ENCODE data around the gene C8A.

The C8A gene

GRCh38 chr1:56873213-56873612 is 18.6 kb downstream of the C8A start:
- no peak for DNase-seq (ENCODE audit: insufficient read length, low spot score)
- TF ChIP-seq SPI1 (IDR thresholded peaks at IDR 0.05; ENCODE audit: low read depth, low read length) (peak; percentile 53), POU2F2 (IDR thresholded peaks at IDR 0.05; ENCODE audit: low read depth, low read length) (no peak), TAF1 (IDR thresholded peaks at IDR 0.05; ENCODE audit: low read depth, low read length) (no peak), POLR2AphosphoS5 (IDR thresholded peaks at IDR 0.05; ENCODE audit: low read depth, low read length) (no peak), PAX5 (IDR thresholded peaks at IDR 0.05; ENCODE audit: insufficient read depth, low read length, severe bottlenecking) (no peak)
- no peak for FAIRE-seq

- TF ChIP-seq TAF1 (IDR thresholded peaks at IDR 0.05; ENCODE audit: low read depth, low read length) (no peak), POU2F2 (IDR thresholded peaks at IDR 0.05; ENCODE audit: low read depth, low read length) (no peak), POLR2A (IDR thresholded peaks at IDR 0.05; ENCODE audit: low read depth, low read length) (no peak), POLR2AphosphoS5 (IDR thresholded peaks at IDR 0.05; ENCODE audit: low read depth, low read length) (no peak), SPI1 (IDR thresholded peaks at IDR 0.05; ENCODE audit: low read depth, low read length) (no peak), PAX5 (IDR thresholded peaks at IDR 0.05; ENCODE audit: insufficient read depth, low read length, severe bottlenecking) (no peak)
- FAIRE-seq, result no peak
- no peak for DNase-seq (ENCODE audit: insufficient read length, low spot score)
These were observed 20.1 kb downstream of the C8A start for GRCh38 chr1:56874689-56875088.

GRCh38 chr1:56877973-56878372 is 23.4 kb downstream of the C8A start:
- no peak for DNase-seq (ENCODE audit: insufficient read length, low spot score)
- FAIRE-seq, result no peak
- TF ChIP-seq POLR2A (IDR thresholded peaks at IDR 0.05; ENCODE audit: low read depth, low read length) (no peak), SPI1 (IDR thresholded peaks at IDR 0.05; ENCODE audit: low read depth, low read length) (no peak), PAX5 (IDR thresholded peaks at IDR 0.05; ENCODE audit: insufficient read depth, low read length, severe bottlenecking) (no peak), POLR2AphosphoS5 (IDR thresholded peaks at IDR 0.05; ENCODE audit: low read depth, low read length) (no peak), POU2F2 (IDR thresholded peaks at IDR 0.05; ENCODE audit: low read depth, low read length) (no peak), TAF1 (IDR thresholded peaks at IDR 0.05; ENCODE audit: low read depth, low read length) (no peak)

- no peak for TF ChIP-seq SPI1 (IDR thresholded peaks at IDR 0.05; ENCODE audit: low read depth, low read length)
- TF ChIP-seq POLR2AphosphoS5 (IDR thresholded peaks at IDR 0.05; ENCODE audit: low read depth, low read length), result no peak
- TF ChIP-seq TAF1 (IDR thresholded peaks at IDR 0.05; ENCODE audit: low read depth, low read length), result no peak
- no peak for TF ChIP-seq POLR2A (IDR thresholded peaks at IDR 0.05; ENCODE audit: low read depth, low read length)
- TF ChIP-seq PAX5 (IDR thresholded peaks at IDR 0.05; ENCODE audit: insufficient read depth, low read length, severe bottlenecking), result no peak
- TF ChIP-seq POU2F2 (IDR thresholded peaks at IDR 0.05; ENCODE audit: low read depth, low read length), result no peak
- FAIRE-seq (no peak), DNase-seq (ENCODE audit: insufficient read length, low spot score) (no peak)
These were observed 26.2 kb downstream of the C8A start for GRCh38 chr1:56880774-56881173.

GRCh38 chr1:56881417-56881816 is 26.8 kb downstream of the C8A start:
- TF ChIP-seq POLR2A (IDR thresholded peaks at IDR 0.05; ENCODE audit: low read depth, low read length) (no peak), PAX5 (IDR thresholded peaks at IDR 0.05; ENCODE audit: insufficient read depth, low read length, severe bottlenecking) (no peak), TAF1 (IDR thresholded peaks at IDR 0.05; ENCODE audit: low read depth, low read length) (no peak), POU2F2 (IDR thresholded peaks at IDR 0.05; ENCODE audit: low read depth, low read length) (no peak), SPI1 (IDR thresholded peaks at IDR 0.05; ENCODE audit: low read depth, low read length) (no peak), POLR2AphosphoS5 (IDR thresholded peaks at IDR 0.05; ENCODE audit: low read depth, low read length) (no peak)
- no peak for FAIRE-seq
- DNase-seq (ENCODE audit: insufficient read length, low spot score), result no peak

- no peak for DNase-seq (ENCODE audit: insufficient read length, low spot score)
- no peak for FAIRE-seq
- no peak for TF ChIP-seq POLR2A (IDR thresholded peaks at IDR 0.05; ENCODE audit: low read depth, low read length)
- TF ChIP-seq SPI1 (IDR thresholded peaks at IDR 0.05; ENCODE audit: low read depth, low read length), result no peak
- TF ChIP-seq PAX5 (IDR thresholded peaks at IDR 0.05; ENCODE audit: insufficient read depth, low read length, severe bottlenecking), result no peak
- TF ChIP-seq POLR2AphosphoS5 (IDR thresholded peaks at IDR 0.05; ENCODE audit: low read depth, low read length), result no peak
- no peak for TF ChIP-seq POU2F2 (IDR thresholded peaks at IDR 0.05; ENCODE audit: low read depth, low read length)
- TF ChIP-seq TAF1 (IDR thresholded peaks at IDR 0.05; ENCODE audit: low read depth, low read length), result no peak
These were observed 35.6 kb downstream of the C8A start for GRCh38 chr1:56890229-56890628.

GRCh38 chr1:56894014-56894413 is 39.4 kb downstream of the C8A start:
- DNase-seq (ENCODE audit: insufficient read length, low spot score), result no peak
- TF ChIP-seq POLR2A (IDR thresholded peaks at IDR 0.05; ENCODE audit: low read depth, low read length) (no peak), PAX5 (IDR thresholded peaks at IDR 0.05; ENCODE audit: insufficient read depth, low read length, severe bottlenecking) (no peak), TAF1 (IDR thresholded peaks at IDR 0.05; ENCODE audit: low read depth, low read length) (no peak), SPI1 (IDR thresholded peaks at IDR 0.05; ENCODE audit: low read depth, low read length) (no peak), POLR2AphosphoS5 (IDR thresholded peaks at IDR 0.05; ENCODE audit: low read depth, low read length) (no peak), POU2F2 (IDR thresholded peaks at IDR 0.05; ENCODE audit: low read depth, low read length) (no peak)
- no peak for FAIRE-seq

- FAIRE-seq, result no peak
- no peak for DNase-seq (ENCODE audit: insufficient read length, low spot score)
- TF ChIP-seq TAF1 (IDR thresholded peaks at IDR 0.05; ENCODE audit: low read depth, low read length) (no peak), POU2F2 (IDR thresholded peaks at IDR 0.05; ENCODE audit: low read depth, low read length) (no peak), POLR2AphosphoS5 (IDR thresholded peaks at IDR 0.05; ENCODE audit: low read depth, low read length) (no peak), POLR2A (IDR thresholded peaks at IDR 0.05; ENCODE audit: low read depth, low read length) (no peak)
These were observed 42.8 kb downstream of the C8A start for GRCh38 chr1:56897150-56898004.

- no peak for FAIRE-seq
- TF ChIP-seq PAX5 (IDR thresholded peaks at IDR 0.05; ENCODE audit: insufficient read depth, low read length, severe bottlenecking) (no peak), POLR2A (IDR thresholded peaks at IDR 0.05; ENCODE audit: low read depth, low read length) (no peak), TAF1 (IDR thresholded peaks at IDR 0.05; ENCODE audit: low read depth, low read length) (no peak), SPI1 (IDR thresholded peaks at IDR 0.05; ENCODE audit: low read depth, low read length) (no peak), POU2F2 (IDR thresholded peaks at IDR 0.05; ENCODE audit: low read depth, low read length) (no peak), POLR2AphosphoS5 (IDR thresholded peaks at IDR 0.05; ENCODE audit: low read depth, low read length) (no peak)
- no peak for DNase-seq (ENCODE audit: insufficient read length, low spot score)
These were observed 43.4 kb downstream of the C8A start for GRCh38 chr1:56898005-56898373.

Data from GM12891 (cell line).